OCI-LY3 (cell line): ENCODE results near the gene P2RY8.
"Not testable (repeated sequence)": the region's sequence is repeated elsewhere in the genome, so short reads cannot be mapped to it uniquely, and the experiment has no call there.

Source experiments
- H2AFZ ChIP-seq: fragments of 200-600, 300-600 bp; shearing (Covaris generic); 2 replicates; pipeline ENCODE4 v1.6.0; 2014; ENCODE audit warnings: antibody characterized with exemption, low read depth, low read length
- H3K27ac ChIP-seq: fragments of 200-600, 300-600 bp; sonication (generic); 2 replicates; pipeline ENCODE4 v1.5.1; 2014; ENCODE audit warnings: mild to moderate bottlenecking, low read length, moderate library complexity, mixed read lengths
- H3K27me3 ChIP-seq: fragments of 200-600, 300-600 bp; sonication (generic); 2 replicates; pipeline ENCODE4 v1.6.1; 2014; ENCODE audit warnings: low read depth, low read length, mixed read lengths
- H3K36me3 ChIP-seq: fragments of 200-600, 300-600 bp; sonication (generic); replicated peaks from 2 replicates; pipeline ENCODE3; 2014; ENCODE audit warnings: low read depth, low read length, mixed read lengths
- H3K4me1 ChIP-seq: fragments of 300-600, 200-600 bp; sonication (generic); 2 replicates; pipeline ENCODE4 v1.6.1; 2014; ENCODE audit warnings: low read length, mixed read lengths
- H3K4me2 ChIP-seq: fragments of 200-600, 300-600 bp; sonication (generic); 2 replicates; pipeline ENCODE4 v1.6.1; 2014; ENCODE audit warnings: low read length, mixed read lengths
- H3K4me3 ChIP-seq: fragments of 300-600, 200-600 bp; sonication (generic); 2 replicates; pipeline ENCODE4 v1.5.1; 2014; ENCODE audit warnings: antibody characterized with exemption, mild to moderate bottlenecking, low read length, moderate library complexity
- H3K79me2 ChIP-seq: fragments of 300-600, 200-600 bp; shearing (Covaris generic); 2 replicates; pipeline ENCODE4 v1.6.1; 2014; ENCODE audit warnings: mild to moderate bottlenecking, low read length, mixed read lengths
- H3K9ac ChIP-seq: fragments of 300-600, 200-600 bp; shearing (Covaris generic); 2 replicates; pipeline ENCODE4 v1.6.0; 2014; ENCODE audit warnings: mild to moderate bottlenecking, low read length, moderate library complexity
- H3K9me3 ChIP-seq: fragments of 200-600, 300-600 bp; shearing (Covaris generic); 2 replicates; pipeline ENCODE4 v1.6.1; 2014; ENCODE audit warnings: low read length, mixed read lengths; ENCODE audit not compliant: insufficient read depth
- H4K20me1 ChIP-seq: fragments of 200-600, 300-600 bp; sonication (generic); 2 replicates; pipeline ENCODE4 v1.6.1; 2016; ENCODE audit warnings: low read length, mixed read lengths; ENCODE audit not compliant: insufficient read depth
- EZH2phosphoT487 ChIP-seq: fragments of 200-600 bp; shearing (Covaris generic); IDR thresholded peaks from 2 replicates; pipeline ENCODE4 v1.6.1; 2018; ENCODE audit warnings: antibody characterized with exemption, mixed run types, low read depth
- TF ChIP-seq, protein P1 (sequence below): fragments of 200-600, 300-600 bp; sonication (generic); IDR thresholded peaks from 2 replicates; pipeline ENCODE4 v1.5.1; 2014; ENCODE audit warnings: antibody characterized with exemption, low read length, low read depth

The P2RY8 gene

DNA sequence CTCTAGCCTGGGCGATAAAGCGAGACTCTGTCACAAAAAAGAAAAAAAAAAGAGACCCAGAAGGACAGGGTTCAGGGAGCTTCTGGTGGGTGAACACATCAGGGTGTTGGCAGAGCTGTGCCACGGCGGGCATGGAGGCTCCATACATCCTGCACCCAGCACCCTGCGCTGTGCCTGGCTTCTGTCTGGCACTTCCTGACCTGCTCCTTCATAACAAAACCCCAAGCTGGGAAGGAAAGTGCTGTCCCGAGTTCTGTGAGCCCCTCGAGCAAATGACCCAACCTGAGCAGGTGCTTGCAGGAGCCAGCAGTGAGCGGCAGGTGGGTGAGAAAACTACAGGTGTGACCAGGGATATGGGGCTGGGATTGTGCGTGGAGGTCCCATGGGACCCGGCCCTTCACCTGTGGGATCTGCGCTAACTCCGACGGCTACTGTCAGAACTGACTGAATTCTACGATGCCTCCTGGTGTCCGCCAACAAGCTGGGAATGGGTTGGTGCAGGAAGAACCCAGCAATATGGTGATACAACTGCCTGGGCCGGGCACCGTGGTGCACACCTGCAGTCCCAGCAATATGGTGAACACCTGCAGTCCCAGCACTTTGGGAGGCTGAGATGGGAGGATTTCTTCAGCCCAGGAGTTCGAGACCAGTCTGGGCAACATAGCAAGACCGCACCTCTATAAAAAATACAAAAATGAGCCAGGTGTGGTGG, 103.2 kb downstream of the P2RY8 start:
- H3K4me3 ChIP-seq = no peak overlapping the region
- no peak overlapping the region for H3K27ac ChIP-seq
- no peak overlapping the region for H3K4me2 ChIP-seq
- H3K36me3 ChIP-seq = peaks cover 57% of the 10 kb centered on the region
- H2AFZ ChIP-seq = no peak overlapping the region
- no peak for TF ChIP-seq EZH2phosphoT487
- TF ChIP-seq, protein P1, sequence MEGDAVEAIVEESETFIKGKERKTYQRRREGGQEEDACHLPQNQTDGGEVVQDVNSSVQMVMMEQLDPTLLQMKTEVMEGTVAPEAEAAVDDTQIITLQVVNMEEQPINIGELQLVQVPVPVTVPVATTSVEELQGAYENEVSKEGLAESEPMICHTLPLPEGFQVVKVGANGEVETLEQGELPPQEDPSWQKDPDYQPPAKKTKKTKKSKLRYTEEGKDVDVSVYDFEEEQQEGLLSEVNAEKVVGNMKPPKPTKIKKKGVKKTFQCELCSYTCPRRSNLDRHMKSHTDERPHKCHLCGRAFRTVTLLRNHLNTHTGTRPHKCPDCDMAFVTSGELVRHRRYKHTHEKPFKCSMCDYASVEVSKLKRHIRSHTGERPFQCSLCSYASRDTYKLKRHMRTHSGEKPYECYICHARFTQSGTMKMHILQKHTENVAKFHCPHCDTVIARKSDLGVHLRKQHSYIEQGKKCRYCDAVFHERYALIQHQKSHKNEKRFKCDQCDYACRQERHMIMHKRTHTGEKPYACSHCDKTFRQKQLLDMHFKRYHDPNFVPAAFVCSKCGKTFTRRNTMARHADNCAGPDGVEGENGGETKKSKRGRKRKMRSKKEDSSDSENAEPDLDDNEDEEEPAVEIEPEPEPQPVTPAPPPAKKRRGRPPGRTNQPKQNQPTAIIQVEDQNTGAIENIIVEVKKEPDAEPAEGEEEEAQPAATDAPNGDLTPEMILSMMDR = no peak
- H3K9me3 ChIP-seq = no peaks in the 10 kb centered on the region
- no peaks in the 10 kb centered on the region for H3K27me3 ChIP-seq
- H3K4me1 ChIP-seq = no peaks in the 10 kb centered on the region
- H3K79me2 ChIP-seq = 0 out of 2 replicates have a peak, but pooled peaks cover 4% of the 10 kb centered on the region
- no peaks in the 10 kb centered on the region for H4K20me1 ChIP-seq
- no peak overlapping the region for H3K9ac ChIP-seq

DNA sequence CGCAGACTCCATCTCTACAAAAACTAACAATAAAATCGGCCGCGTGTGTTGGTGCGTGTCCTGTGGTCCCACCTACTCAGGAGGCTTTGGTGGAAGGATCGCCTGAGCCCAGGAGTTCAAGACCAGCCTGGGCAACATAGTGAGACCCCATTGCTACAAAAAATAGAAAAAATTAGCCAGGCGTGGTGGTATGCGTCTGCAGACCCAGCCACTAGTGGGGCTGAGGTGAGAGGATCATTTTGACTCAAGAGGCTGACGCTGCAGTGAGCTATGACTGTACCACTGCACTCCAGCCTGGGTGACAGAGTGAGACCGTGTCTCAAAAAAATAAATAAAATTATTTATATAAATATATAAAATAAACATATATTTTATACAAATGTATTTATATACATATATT, 106.5 kb downstream of the P2RY8 start:
- peaks cover 57% of the 10 kb centered on the region for H3K36me3 ChIP-seq
- H2AFZ ChIP-seq = no peak overlapping the region
- H3K27ac ChIP-seq = no peak overlapping the region
- no peak overlapping the region for H3K4me3 ChIP-seq
- no peaks in the 10 kb centered on the region for H4K20me1 ChIP-seq
- H3K4me1 ChIP-seq = no peaks in the 10 kb centered on the region
- no peaks in the 10 kb centered on the region for H3K9me3 ChIP-seq
- no peaks in the 10 kb centered on the region for H3K27me3 ChIP-seq
- H3K9ac ChIP-seq = no peak overlapping the region
- H3K79me2 ChIP-seq = no peaks in the 10 kb centered on the region
- no peak overlapping the region for H3K4me2 ChIP-seq
- TF ChIP-seq, protein P1 = no peak
- TF ChIP-seq EZH2phosphoT487 = no peak

DNA sequence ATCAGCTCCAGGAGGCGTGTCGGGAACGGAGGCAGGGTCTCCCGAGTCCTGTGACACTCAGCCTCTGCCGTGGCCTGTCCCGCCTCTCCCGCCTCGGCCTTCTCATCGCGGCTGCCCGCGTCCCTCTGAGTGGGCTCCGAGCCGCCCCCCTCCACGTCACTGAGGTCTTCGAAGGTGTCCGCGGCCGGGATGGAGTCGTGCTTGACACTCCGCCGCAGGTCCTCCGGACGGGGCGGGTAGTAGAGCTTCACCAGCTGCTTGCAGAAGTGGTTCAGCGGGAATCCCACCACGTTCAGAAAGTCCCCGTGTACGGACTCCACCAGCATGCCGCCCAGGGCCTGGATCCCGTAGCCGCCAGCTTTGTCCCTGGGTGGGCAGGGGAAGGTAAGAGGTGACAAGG, 109.2 kb downstream of the P2RY8 start:
- Histone ChIP-seq H3K4me3 (no peak overlapping the region), H3K4me1 (no peaks in the 10 kb centered on the region), H3K9me3 (peaks cover 5% of the 10 kb centered on the region; the same call in 1 of the 2 replicates), H3K79me2 (no peaks in the 10 kb centered on the region), H3K27me3 (no peaks in the 10 kb centered on the region), H3K4me2 (no peak overlapping the region), H3K9ac (no peak overlapping the region), H4K20me1 (no peaks in the 10 kb centered on the region), H2AFZ (no peak overlapping the region), H3K36me3 (peaks cover 67% of the 10 kb centered on the region), H3K27ac (no peak overlapping the region)
- no peak for TF ChIP-seq EZH2phosphoT487
- TF ChIP-seq, protein P1 = no peak

DNA sequence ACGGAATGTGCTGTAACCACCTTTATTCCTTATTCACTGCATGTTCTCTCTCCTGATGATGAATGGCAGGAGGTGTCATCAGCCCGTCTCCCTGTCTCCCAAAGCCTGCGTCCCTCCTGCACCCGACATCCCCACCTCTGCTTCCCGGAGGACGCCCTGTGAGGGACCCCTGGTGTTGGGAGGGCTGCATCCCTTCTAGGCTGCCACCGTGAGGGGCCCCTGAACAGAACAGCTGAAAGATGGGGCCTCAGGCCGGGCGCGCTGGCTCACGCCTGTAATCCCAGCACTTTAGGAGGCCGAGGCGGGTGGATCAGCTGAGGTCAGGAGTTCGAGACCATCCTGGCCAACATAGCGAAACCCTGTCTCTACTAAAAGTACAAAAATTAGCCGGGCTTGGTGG, 110.7 kb downstream of the P2RY8 start:
- not testable (repeated sequence) for H3K79me2 ChIP-seq, H3K27ac ChIP-seq, H4K20me1 ChIP-seq, H3K27me3 ChIP-seq, H3K9ac ChIP-seq, H3K4me3 ChIP-seq, H2AFZ ChIP-seq, H3K4me1 ChIP-seq, H3K4me2 ChIP-seq
- H3K9me3 ChIP-seq = peaks cover 19% of the 10 kb centered on the region
- peaks cover 75% of the 10 kb centered on the region for H3K36me3 ChIP-seq
